HG02571 (cell line): ENCODE results near the gene ADAMTS9.

Experiments used
- ATAC-seq: cut with Tn5 transposase; IDR thresholded peaks from one replicate; pipeline ENCODE4 v1.9.1; 2021; ENCODE audit warnings: mild to moderate bottlenecking, moderate library complexity; ENCODE audit not compliant: unreplicated experiment

Gene ADAMTS9

DNA sequence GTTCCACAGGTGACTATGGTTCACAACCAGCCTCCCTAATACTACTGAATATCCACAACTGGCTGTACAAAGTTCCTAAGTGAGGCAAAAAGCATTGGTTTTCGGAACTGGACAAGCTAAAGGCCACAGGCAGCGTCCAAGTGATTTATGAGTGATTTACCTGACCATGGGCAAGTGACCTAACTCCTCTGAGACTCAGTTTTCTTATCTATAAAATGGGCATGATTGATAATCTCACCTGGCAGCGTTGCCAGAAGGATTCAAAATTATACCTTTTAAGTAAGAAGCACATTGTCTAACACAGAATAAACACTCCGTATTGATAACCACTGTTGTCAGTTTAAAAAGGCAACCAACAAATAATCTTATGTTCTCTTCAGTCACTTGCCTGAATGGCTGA is 29.8 kb downstream of the ADAMTS9 start:
- ATAC-seq = no peak

DNA sequence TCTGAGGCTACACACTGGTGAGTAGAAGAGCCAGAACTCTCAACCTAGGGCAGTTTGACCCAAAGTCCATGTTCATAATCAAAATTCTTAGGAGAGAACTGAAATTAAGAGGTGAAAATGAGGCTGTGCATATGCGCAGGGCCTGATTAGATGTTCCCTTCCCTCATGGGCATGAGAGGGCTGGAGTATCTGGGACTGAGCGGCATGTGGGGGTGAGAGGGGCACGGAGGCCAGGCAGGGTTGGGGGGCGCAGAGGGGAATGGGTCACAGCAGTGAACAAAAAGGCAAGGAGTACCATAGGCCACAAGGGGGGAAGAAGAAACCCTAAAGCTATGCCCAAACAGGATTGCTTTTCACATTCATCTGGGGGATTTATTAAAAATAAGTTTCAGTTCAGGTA is 31.3 kb downstream of the ADAMTS9 start:
- ATAC-seq = no peak

DNA sequence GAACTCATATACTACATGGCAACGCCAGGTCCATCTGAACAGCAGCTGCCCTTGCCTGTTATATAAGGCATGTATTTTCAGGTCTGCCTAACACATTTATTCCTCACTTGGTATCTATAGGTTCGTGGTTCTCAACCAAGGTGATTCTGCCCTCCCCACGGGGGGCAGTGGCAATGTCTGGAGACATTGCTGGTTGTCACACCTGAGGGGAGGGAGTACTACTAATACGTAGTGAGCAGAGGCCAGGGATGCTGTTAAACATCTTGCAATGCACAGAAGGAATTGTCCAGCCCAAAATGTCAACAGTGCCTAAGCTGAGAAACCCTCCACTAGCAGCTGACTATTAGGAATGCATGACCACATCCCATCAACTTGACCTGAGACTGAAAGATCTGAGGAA is 32.6 kb downstream of the ADAMTS9 start:
- no peak for ATAC-seq

DNA sequence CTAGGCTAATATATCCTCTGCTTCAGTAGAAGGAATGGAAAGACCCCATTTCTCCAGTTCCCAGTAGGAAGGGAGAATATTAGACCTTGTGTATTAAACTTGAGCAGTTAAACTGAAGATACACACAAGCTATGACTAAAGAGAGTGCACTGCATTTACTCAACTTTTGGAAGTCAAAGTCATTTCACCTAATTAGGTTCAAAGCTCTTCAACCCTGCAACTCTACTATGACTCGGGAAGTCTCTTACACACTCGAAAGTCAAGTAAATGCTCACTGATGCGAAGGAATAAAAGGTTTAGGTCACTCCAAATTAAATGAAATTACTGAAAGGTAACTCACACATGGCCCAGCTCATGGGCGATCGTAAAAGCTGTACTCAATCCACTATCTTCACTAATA is 33.8 kb downstream of the ADAMTS9 start:
- ATAC-seq = no peak

DNA sequence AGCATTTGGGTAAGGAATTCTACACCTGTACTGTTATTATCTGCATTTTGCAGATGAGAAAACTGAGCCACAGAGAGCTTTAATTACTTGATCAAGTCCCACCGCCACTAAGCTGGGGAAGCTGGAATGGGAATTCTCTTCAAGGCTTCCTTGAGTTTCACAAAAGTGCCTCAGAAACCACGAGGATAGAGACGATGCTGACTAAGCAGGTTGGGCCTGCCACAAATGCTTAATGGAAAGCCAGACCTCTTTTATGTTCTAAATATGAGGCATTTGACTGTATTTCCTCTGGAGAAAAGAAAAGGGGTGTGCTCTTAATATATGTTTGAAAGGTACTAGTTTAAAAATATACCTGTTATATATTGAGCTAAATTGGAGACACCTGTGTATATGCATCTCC is 34.7 kb downstream of the ADAMTS9 start:
- no peak for ATAC-seq

DNA sequence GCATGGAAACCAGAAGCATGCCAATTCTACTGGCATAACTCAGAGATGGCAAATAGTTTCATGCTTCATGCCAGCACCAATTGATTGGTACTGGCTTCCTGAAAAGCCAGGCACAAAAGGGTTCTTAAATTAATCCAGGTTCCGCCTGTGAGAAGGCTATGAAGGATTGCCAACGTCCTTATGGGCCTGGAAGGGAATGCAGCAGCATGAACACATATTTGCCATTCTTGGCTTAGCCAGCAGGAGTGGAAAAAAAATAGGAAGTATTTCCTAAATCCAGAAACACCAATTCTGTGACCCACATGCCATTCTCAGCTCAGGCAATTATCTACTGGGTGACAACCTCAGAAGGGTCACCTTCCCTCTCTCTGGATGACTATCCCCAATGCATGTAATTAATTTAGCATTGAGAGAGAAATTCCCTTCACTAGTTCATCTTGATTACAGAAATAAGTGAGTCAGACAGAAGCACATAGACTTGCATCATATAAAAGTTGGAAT is 36.0 kb downstream of the ADAMTS9 start:
- ATAC-seq = no peak

DNA sequence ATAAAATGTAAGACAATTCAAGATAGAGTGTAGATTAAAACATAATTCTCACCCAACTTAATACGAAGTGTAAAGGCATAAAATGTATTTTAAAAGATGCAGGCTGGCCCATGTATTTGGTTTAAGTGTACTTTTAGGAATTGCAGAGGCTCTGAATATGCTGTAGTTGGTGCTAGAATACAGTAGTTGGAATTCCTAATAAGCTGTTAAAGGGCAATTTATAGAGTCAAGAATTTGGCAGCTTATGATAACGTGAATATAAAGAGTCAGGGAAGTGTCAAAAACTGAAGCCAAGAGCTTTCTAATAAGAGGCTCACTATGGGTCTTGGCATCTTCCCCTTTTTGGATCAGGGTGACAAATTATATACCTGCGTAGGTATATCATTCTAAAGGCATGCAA is 36.5 kb downstream of the ADAMTS9 start:
- ATAC-seq = no peak

DNA sequence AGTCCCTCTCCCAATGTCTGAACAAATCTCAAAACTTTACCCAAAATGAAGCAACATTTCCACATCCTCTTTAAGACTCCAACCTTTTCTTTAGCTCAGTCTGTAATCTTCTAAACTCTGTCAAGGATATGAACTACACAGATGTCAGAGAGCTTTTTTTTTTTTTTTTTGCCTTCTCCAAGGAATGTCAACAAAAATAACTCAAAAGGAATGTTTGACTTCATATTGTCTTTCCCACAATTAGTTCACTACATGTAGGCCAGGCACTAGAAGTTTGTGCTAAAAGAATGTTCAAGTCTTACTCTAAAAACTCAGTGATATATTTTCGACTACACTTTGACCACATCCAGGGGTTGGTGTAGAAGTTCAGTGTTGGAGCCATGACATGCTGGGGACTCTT is 37.1 kb downstream of the ADAMTS9 start:
- no peak for ATAC-seq

DNA sequence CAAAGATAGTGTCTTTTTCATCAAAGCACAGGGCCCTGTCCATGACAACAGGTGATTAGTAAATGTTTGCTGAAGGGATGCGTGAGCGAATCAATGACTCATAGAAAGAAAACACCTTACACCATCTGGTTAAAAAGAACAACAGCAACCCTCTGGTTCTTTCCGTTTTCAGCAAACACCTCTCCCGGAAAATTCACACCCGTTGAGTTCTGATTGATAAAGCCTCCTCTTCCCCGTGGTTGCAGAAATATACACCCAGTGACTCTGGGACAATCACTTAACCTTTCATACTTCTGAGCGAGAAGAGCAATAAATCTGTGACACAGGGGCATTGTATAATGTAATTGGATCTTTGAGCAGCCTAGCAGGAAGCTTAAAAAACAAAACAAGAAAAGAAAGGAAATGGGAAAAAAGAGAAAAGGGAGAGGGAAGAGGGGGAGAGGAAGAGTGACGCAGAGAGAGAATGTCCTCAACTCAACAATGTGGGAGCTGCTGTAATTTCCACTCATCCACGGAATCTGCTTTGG is 37.6 kb downstream of the ADAMTS9 start:
- ATAC-seq = no peak

DNA sequence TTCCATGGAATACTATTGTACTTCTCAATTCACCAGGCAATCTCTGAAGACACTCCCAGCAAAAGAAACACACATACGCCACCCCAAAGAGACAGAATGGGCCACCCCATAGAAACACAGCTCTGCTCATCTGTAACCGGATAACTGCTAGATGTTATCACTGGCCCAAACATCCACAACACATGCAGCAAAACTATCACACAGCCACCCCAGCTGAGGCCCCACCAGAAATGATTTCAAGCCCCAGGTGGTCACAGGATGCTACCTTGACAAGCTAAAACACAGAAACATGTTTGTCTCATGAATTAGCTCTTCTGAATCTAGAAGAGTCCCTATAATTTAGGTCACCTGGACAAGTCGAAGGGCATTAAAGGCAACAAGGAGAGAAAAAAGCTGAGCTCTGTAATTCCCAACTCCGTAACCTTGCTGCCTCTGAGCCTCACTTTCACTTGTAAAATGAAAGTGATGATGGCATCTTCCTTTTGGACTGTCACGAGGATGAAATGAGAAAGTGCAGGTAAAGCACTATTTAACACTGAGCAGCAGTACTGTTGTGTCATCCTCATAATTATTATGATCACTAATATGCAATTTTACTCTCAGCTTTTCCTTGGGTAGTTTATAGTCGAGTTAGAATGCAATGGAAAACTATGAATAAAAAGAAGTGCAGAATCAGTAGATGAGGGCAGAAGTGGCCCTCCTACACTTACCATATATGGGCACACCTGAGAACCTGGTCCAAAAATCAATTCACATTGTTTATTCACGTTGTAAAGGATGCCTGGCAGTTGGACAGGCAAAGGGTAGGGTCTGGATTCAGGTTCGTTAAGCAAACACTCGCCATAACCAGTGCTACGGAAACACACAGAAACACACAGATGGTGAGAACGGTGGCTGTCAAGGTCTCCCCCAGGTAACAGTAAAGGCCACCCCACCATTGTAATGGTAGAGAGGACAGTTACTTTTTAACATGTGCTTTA is 38.6 kb downstream of the ADAMTS9 start:
- no peak for ATAC-seq

DNA sequence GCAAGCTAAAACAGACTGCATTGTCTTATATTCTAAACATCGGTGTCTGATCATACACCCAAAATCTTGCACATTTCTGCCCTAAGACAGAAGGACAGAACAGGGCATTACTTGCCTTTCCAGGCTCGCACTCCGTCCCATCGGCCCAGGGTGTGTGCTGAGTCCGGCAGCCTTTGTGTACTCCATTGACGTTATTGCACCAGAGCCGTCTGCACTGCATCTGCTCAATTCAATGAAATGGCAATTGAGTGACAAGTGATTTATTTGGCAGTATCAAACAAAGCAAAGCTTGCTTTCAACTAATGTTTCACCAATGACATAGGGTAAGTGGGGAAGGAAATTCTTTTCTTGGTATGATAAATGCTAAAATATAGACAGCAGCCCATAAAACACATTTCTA is 40.0 kb downstream of the ADAMTS9 start:
- ATAC-seq = no peak

DNA sequence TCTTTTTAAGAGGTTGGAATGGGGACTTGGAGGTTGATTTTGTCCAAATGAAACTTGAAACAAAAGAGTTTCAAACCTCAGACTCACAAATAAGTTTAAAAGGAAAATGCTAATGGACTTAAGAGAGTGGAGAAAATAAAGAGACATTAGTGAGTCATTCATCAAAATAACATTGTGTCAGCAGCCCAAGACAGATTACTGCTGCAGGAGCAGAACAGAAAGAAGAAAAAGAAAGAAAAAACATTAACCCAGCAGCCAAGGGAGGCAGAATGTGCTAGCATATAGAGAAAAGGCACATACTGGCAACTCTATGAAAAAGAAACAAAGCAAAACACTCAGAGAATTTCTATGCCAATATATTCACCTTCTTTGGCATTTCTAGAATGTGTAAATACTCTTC is 42.6 kb downstream of the ADAMTS9 start:
- no peak for ATAC-seq

DNA sequence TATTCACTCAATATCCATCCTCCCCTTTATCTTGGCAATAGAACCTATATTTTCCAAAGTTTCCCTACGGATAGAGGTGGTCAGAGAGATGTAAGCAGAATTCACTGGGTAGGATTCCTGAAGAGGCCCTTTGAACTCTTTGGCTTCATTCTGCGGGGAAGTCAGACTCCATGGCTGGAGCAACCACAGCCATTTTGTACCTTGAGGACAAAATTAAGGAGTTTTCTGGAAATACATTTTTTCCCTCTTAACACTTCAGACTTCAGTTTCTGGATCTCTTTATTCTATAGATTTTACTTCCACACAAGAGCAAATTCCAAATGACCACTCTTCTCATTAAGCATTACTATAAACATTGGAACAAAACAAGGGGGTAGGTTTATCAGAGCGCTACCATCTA is 43.3 kb downstream of the ADAMTS9 start:
- ATAC-seq = no peak

DNA sequence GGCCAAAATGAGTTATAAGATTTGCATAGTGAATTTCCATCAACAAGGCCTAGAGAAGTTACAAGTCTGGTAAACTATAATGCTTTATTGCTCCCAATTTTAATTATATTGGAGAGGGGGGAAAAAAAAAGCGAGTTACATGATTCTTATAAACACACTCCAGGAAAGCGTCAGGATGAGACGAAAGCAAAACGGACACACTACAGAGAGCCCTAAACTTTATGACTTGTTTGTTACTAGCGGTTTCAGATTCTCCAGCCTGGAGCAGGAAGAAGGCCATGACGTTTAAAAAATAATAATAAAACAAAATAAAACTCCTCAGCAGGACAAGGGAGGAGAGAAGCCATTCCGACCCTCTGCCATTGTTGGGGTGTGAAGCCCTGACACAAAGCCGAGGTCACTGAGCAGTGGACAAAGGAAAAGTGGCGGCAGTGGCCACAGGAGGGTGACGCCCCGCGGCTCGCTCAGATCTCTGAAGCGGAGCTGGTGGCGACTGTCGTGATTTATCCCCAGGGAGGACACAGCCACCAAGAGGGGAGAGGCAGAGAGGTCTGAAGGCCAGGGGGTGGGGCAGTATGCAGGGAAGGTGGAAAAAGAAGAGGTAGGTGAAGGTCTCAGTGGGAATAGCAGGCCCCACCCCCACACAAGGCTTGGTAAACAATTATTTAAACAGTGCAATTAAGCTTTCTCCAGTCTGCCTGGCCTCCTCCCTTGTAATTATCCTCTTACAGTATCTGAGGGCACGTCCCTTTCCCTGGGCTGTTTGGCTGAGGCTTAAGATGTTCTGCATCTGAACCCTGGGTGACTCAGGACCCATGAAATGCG is 45.3 kb downstream of the ADAMTS9 start:
- ATAC-seq = no peak

DNA sequence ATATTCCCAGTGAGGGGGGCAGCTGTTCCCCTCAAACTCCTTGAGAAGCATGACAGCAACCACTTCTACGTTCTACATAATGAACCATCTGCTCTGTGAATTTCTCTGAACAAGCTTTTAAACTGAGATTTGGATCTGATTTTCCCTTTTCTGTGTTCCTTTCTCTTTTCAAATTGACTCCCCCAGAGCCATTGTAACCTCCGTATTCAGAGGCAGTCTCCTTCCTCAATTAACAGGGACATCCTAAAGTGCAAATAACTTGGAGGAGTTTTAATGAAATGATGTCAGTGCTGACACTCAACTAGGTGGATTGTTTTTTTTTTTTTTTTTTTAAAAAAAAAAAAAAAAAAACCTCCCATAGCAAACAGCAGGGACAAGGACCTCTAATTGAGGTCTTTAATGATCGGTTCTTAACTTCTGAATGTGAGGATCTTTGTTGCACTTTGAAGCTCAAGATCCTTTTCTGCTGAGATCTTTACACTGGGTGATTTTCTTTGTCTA is 48.8 kb downstream of the ADAMTS9 start:
- ATAC-seq = no peak

DNA sequence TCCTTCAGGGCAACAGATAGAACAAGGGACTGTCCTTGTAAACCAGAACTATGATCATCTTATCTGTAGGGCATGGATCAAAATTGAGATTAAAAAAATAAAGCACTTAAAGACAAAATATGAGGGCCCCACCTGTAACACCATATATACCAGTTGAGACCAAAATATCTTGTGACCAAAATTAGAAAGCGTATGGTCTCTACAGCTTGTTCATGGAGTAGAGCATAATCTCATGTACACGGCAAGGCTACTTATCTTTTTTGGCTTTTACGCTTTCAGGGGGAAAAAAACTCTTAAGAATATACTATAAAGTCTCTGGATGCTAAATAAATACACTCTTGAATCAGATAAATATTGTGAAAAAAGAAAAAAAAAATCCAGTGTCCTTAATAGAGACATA is 49.3 kb downstream of the ADAMTS9 start:
- ATAC-seq = no peak

DNA sequence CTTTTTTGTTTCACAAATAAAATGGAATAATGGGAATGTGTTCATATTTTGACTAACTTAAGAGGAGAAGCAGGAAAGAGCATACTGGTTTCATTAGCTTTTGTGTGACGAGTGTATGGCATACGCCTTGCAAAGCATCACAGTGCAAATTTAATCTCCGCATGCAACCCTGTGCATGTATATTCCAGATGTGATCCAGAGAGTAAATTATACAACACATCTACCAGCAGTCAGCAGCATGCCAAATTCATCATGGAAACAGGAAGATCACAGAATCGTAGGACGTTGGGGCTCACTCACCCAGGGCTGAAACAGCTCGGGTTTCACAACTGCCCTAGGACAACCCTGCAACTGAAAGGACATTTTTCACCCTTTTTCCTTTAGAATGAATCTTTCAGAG is 53.4 kb downstream of the ADAMTS9 start:
- no peak for ATAC-seq

DNA sequence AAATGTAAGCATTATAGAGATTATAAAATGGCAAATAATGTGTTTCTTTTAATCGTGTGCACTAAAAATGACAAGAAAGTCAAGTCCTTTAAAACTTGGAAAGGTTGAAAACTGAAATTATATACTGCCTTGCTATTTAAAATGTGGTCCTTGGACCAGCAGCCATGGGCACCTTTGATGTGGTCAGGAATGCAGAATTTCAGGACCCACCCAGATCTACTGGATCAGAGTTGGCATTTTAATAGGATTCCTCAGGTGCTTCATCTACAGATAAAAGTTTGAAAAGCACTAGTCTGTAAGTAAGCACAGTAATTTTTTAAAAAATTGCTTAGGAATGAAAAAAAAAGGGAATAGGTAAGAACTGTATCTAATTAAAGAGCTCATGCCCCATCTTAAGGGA is 55.8 kb downstream of the ADAMTS9 start:
- ATAC-seq = no peak

DNA sequence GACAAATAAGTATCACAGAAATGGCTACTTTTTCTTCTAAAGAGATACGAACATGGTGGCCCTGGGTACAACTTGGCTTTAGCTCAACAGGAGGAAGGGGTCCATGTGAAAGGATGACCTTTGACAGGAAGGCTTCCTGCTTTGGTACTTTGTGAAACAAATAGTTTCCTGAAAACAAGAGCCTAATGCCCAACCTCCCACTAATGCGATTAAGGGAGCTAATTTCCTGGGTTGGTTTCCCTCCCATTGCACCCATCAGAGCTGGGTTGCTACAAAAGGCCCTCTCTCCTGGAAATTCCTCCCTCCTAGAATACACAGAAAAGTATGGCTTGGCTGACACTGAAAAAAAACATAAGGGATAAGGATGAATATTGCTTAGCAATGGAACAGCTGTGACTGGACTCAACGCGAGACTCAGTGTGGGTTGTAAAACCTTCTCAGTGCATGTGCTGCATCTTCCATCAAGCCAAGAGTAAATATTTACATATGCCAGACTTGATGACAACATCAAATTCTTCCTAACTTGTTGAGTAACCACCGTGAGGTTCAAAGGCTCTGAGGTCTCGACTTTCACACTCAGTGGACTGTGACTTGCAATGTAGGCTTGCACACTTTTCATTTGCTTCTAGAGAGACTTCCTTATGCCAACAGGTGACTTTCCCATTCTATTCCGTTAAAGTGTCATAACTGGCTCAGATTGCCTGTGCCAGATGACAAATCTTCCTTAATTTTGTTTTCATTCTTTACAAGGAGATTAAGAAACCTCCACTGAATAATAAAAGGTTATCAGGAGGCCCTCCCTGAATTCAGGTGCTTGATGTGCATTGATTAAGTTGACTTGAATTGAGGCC is 60.1 kb downstream of the ADAMTS9 start:
- no peak for ATAC-seq

DNA sequence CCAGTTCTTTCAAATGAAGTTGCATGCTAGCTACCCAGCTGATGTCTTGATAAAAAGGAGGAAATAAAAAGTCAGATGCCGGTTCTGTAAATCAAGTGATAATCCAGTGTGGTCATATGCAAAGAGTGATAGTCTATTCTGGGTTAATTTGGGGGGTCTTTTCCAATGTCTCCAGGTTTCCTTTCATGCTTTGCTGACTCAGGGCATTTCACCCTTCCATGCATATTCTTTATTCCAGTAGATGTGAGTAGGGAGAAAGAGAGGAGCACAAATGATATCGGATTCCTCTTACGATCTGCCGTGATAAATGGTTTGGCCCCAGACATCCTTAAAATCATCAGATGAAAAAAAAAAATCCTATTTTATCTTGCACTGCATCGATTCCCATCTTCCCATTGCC is 60.8 kb downstream of the ADAMTS9 start:
- ATAC-seq = no peak
